ENCODE measurements around the gene ACAP3.

ACAP3 gene

GRCh38 chr1:1244192-1244811 lies 63.4 kb downstream of the ACAP3 start:
- DNase-seq (ENCODE audit: low read depth): no peak

- no peak for DNase-seq (ENCODE audit: low read depth)
Observed at GRCh38 chr1:1243807-1244191, 63.9 kb downstream of the ACAP3 start.

DNA sequence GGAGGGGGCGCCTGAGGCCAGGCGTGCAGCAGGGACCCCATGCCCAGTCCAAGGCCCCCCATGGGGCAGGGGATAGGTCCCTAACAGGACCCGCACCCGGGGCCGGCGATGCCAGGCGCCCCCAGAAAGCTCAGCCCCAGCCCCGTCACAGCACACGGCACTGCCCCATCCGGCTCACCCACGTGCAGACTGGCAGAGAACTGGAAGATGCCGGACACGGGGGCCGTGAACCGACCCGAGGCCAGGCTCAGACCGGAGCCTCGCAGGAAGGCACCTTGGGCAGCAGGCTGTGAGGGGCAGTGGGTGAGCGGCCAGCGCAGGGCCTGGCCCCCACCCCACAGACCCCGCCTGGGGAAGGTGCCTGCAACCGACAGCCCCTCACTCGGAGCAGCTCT lies 64.5 kb downstream of the ACAP3 start:
- no peak for DNase-seq (ENCODE audit: low read depth)

DNA sequence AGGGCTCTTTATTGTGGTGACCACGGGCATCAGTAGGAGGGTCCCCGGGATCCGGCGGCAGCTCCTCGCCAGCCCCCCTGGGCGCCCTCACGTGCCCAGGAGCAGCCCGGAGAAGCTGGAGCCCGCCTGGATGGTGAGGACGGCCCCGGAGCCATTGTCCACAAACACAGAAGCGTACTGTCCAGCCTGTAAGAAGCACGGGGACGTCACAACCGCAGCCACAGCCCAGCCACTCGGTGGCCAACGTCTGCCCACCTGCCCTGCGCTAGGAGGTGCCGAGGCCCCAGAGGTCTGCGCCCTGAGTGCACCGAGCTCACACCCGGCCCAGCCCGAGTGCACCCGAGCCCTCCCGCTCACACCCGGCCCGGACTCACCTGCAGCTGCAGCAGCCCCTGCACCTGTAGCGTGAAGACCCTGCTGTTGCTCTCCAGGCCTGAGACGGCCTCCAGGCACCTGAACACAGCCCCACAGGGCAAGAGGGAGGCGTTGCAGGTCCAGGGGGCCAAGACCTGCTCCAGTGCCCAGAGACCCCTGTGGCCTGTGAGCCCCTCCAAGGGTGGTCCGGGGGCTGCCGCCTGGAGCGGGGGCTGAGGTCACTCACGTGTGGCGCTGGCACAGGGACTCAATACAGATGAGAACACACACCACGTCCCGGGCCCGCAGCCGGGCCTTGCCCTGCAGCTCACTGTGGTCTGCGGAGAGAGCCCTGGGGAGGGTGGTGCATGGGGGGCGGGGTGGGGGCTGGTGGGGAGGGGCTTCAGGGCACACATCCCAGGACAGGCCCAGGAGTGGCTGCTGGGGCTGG lies 65.1 kb downstream of the ACAP3 start:
- DNase-seq (ENCODE audit: low read depth): no peak
